ENCODE measurements around the gene TSSC4. TPM values are rescaled to one million over a fixed set of nuclear protein-coding genes. Genes with fewer than 3 reads are reported as not detected.

The TSSC4 gene
- total RNA-seq, 1 experiment from 2014 or later = 47.1 TPM

GRCh38 chr11:2443406-2443805, 42.9 kb downstream of the TSSC4 start (continued):
- TF ChIP-seq EGR1 (IDR thresholded peaks at IDR 0.05; ENCODE audit: low read depth) = no peak
- no peak for TF ChIP-seq ZNF274 (IDR thresholded peaks at IDR 0.05; ENCODE audit: low read depth, low read length)
- TF ChIP-seq YY1 (IDR thresholded peaks at IDR 0.05; ENCODE audit: extremely low read depth, insufficient replicate concordance, low read depth, low read length) = no peak
- no peak for TF ChIP-seq POLR2AphosphoS5 (IDR thresholded peaks at IDR 0.05; ENCODE audit: low read depth, low read length)
- no peak for TF ChIP-seq CBX3 (IDR thresholded peaks at IDR 0.05; ENCODE audit: low read depth)
- TF ChIP-seq SP1 (IDR thresholded peaks at IDR 0.05; ENCODE audit: low read depth) = no peak

- H3K4me3 ChIP-seq (replicated peaks in 1 of 2; ENCODE audit: low read depth in 1 of 2, low read length in 2 of 2) = peak within 1 kb of the TSS; percentile 57 to 64
- H3K4me1 ChIP-seq (ENCODE audit: control insufficient read depth in 1 of 2, insufficient read depth in 2 of 2, low read length in 2 of 2) = peaks cover 13 to 21% of the 10 kb centered on the region in 2 experiments
- RAD21 ChIA-PET (ENCODE audit: low non-redundant PET in 1 of 2, low total read pairs in 2 of 2, uncharacterized antibody in 2 of 2, unreplicated experiment in 2 of 2) = no interaction called here
- H2AFZ ChIP-seq (ENCODE audit: low read depth, low read length, poor library complexity, severe bottlenecking) = no peak within 1 kb of the TSS
- H4K20me1 ChIP-seq (ENCODE audit: insufficient read depth) = no peaks in the 10 kb centered on the region
- BruUV-seq (replicated peaks) = no TSS peak
- peak within 1 kb of the TSS; percentile 24; the same call in 1 of the 2 replicates for H3K27ac ChIP-seq (ENCODE audit: low read depth, low read length)
- H3K4me2 ChIP-seq (ENCODE audit: low read length) = peak within 1 kb of the TSS; percentile 96
- peaks cover 16% of the 10 kb centered on the region; the same call in 1 of the 2 replicates for H3K27me3 ChIP-seq (ENCODE audit: insufficient read depth, low read length)
- H3K9me3 ChIP-seq (ENCODE audit: control insufficient read depth in 1 of 2, insufficient read depth in 1 of 2, low read depth in 1 of 2, low read length in 2 of 2) = no peaks in the 10 kb centered on the region
- H3K9me2 ChIP-seq (ENCODE audit: insufficient read depth) = no peaks in the 10 kb centered on the region
- CTCF ChIA-PET = interaction anchor here (0.6 kb wide), 1 partner anchor 850 kb away, joined by 3 read pairs; no protein-coding TSS in a partner anchor
- H3K9ac ChIP-seq (ENCODE audit: low read length) = peak within 1 kb of the TSS; percentile 59
- POLR2A ChIA-PET = no interaction called here
- intact Hi-C loops (cut with micrococcal nuclease) = no loop called here
- ATAC-seq = peak; percentile 58
- H3K36me3 ChIP-seq (ENCODE audit: control insufficient read depth in 1 of 2, insufficient read depth in 2 of 2, low read length in 2 of 2) = no peaks in the 10 kb centered on the region
- no peaks in the 10 kb centered on the region for H3K79me2 ChIP-seq (ENCODE audit: insufficient read depth, low read length)
- peak; percentile 7 for DNase-seq (ENCODE audit: low read depth, low spot score)
- TF ChIP-seq CBX3 (IDR thresholded peaks at IDR 0.05; ENCODE audit: low read depth) = no peak
- TF ChIP-seq CTCF (IDR thresholded peaks at IDR 0.05 in 2 of 3, conservative IDR thresholded peaks at IDR 0.05 in 1 of 3; ENCODE audit: borderline replicate concordance in 1 of 3, insufficient read depth in 1 of 3, low read depth in 2 of 3, low read length in 2 of 3) = peak in 1 of 3 experiments; percentile 27; a peak in 1 of 6 replicates
These were observed 43.6 kb downstream of the TSSC4 start, which contains the start of gene TRPM5 for GRCh38 chr11:2443881-2444820. TSS of gene TRPM5 (minus strand) at chr11:2444514. CDS start at chr11:2423036, 21,478 bp downstream.

All from HCT116 (cell line).